ENCODE measurements around the gene PLBD2.

PLBD2 gene

GRCh38 chr12:113358381-113359132, at the start of gene PLBD2:
Gene PLBD2, plus strand, starts transcription at chr12:113358587. Its CDS starts 14 bp downstream, at chr12:113358601.
- peak; percentile 78 for DNase-seq (ENCODE audit: low read depth)

- no peak for DNase-seq (ENCODE audit: low read depth)
These were observed 47.9 kb upstream of the PLBD2 start for GRCh38 chr12:113310489-113310888.

- no peak for DNase-seq (ENCODE audit: low read depth)
These were observed 44.3 kb upstream of the PLBD2 start for GRCh38 chr12:113314121-113314529.

GRCh38 chr12:113315358-113315757, 43.0 kb upstream of the PLBD2 start:
- DNase-seq (ENCODE audit: low read depth), result no peak

GRCh38 chr12:113316155-113316554, 42.2 kb upstream of the PLBD2 start:
- no peak for DNase-seq (ENCODE audit: low read depth)

- no peak for DNase-seq (ENCODE audit: low read depth)
These were observed 41.3 kb upstream of the PLBD2 start for GRCh38 chr12:113317122-113317521.

GRCh38 chr12:113318046-113318656, 40.2 kb upstream of the PLBD2 start:
- no peak for DNase-seq (ENCODE audit: low read depth)

- no peak for DNase-seq (ENCODE audit: low read depth)
These were observed 39.3 kb upstream of the PLBD2 start for GRCh38 chr12:113318900-113319628.

GRCh38 chr12:113320401-113320800, 38.0 kb upstream of the PLBD2 start:
- DNase-seq (ENCODE audit: low read depth), result no peak

- DNase-seq (ENCODE audit: low read depth), result peak; percentile 77
These were observed 36.0 kb upstream of the PLBD2 start for GRCh38 chr12:113322343-113322742.

- peak; percentile 65 for DNase-seq (ENCODE audit: low read depth)
These were observed 32.5 kb upstream of the PLBD2 start for GRCh38 chr12:113325916-113326315.

- no peak for DNase-seq (ENCODE audit: low read depth)
These were observed 31.5 kb upstream of the PLBD2 start for GRCh38 chr12:113326775-113327395.

GRCh38 chr12:113328368-113328889, 30.0 kb upstream of the PLBD2 start:
- no peak for DNase-seq (ENCODE audit: low read depth)

GRCh38 chr12:113329022-113329790, 29.2 kb upstream of the PLBD2 start:
- DNase-seq (ENCODE audit: low read depth), result no peak

GRCh38 chr12:113329791-113330417, 28.5 kb upstream of the PLBD2 start:
- no peak for DNase-seq (ENCODE audit: low read depth)

GRCh38 chr12:113330505-113330904, 27.9 kb upstream of the PLBD2 start:
- DNase-seq (ENCODE audit: low read depth), result no peak

GRCh38 chr12:113332688-113333417, 25.5 kb upstream of the PLBD2 start:
- DNase-seq (ENCODE audit: low read depth), result no peak

GRCh38 chr12:113333418-113333750, 25.0 kb upstream of the PLBD2 start:
- no peak for DNase-seq (ENCODE audit: low read depth)

GRCh38 chr12:113333877-113334785, 24.3 kb upstream of the PLBD2 start:
- no peak for DNase-seq (ENCODE audit: low read depth)
